Measurements from ENCODE around the gene TRAPPC10.
"Not testable (repeated sequence)": the region's sequence is repeated elsewhere in the genome, so short reads cannot be mapped to it uniquely, and the experiment has no call there.

The TRAPPC10 gene

DNA sequence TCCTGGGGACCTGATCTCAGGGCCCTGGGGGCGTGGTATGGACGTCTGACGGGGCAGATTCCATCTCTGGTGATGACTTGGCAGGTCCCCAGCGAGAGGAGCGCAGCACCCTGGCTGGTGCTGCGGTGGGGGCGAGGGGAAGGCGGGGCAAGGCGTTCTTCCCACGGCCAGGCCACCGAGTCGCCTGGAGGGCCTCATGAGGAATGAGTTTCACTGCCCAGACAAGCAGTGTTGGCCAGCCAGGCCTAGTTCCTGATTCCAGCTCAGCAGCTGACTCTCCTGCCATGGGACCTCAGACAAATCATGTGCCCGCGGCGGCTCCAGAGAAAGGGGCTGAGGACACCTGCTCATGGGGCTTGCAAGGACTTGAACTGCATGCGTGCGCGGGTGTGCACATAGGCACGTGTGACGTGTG is 142.7 kb downstream of the TRAPPC10 start:
- not testable (repeated sequence) for H3K9ac ChIP-seq (ENCODE audit: low read depth in 1 of 2, low read length in 2 of 2); H3K4me3 ChIP-seq (ENCODE audit: low read depth in 1 of 2, low read length in 2 of 2); H3K36me3 ChIP-seq (ENCODE audit: control insufficient read depth in 1 of 2, insufficient read depth in 2 of 2, low read length in 2 of 2); H3K27ac ChIP-seq (ENCODE audit: low read depth, low read length); H3K4me1 ChIP-seq (ENCODE audit: control insufficient read depth in 1 of 2, insufficient read depth in 2 of 2, low read length in 2 of 2); H3K27me3 ChIP-seq (ENCODE audit: control insufficient read depth in 1 of 2, insufficient read depth in 2 of 2, low read length in 2 of 2); H3K9me3 ChIP-seq (ENCODE audit: control insufficient read depth in 1 of 2, low read length in 2 of 2)

GRCh38 chr21:44155231-44155993 is 143.3 kb downstream of the TRAPPC10 start:
- not testable (repeated sequence) for H3K4me3 ChIP-seq (ENCODE audit: low read depth in 1 of 2, low read length in 2 of 2); H3K27me3 ChIP-seq (ENCODE audit: control insufficient read depth in 1 of 2, insufficient read depth in 2 of 2, low read length in 2 of 2); H3K27ac ChIP-seq (ENCODE audit: low read depth, low read length); H3K9me3 ChIP-seq (ENCODE audit: control insufficient read depth in 1 of 2, low read length in 2 of 2); H3K9ac ChIP-seq (ENCODE audit: low read depth in 1 of 2, low read length in 2 of 2); H3K36me3 ChIP-seq (ENCODE audit: control insufficient read depth in 1 of 2, insufficient read depth in 2 of 2, low read length in 2 of 2); H3K4me1 ChIP-seq (ENCODE audit: control insufficient read depth in 1 of 2, insufficient read depth in 2 of 2, low read length in 2 of 2)

GRCh38 chr21:44155994-44156380 is 143.9 kb downstream of the TRAPPC10 start:
- H3K4me3 ChIP-seq (ENCODE audit: low read depth in 1 of 2, low read length in 2 of 2); H3K27me3 ChIP-seq (ENCODE audit: control insufficient read depth in 1 of 2, insufficient read depth in 2 of 2, low read length in 2 of 2); H3K9ac ChIP-seq (ENCODE audit: low read depth in 1 of 2, low read length in 2 of 2); H3K9me3 ChIP-seq (ENCODE audit: control insufficient read depth in 1 of 2, low read length in 2 of 2); H3K27ac ChIP-seq (ENCODE audit: low read depth, low read length); H3K4me1 ChIP-seq (ENCODE audit: control insufficient read depth in 1 of 2, insufficient read depth in 2 of 2, low read length in 2 of 2); H3K36me3 ChIP-seq (ENCODE audit: control insufficient read depth in 1 of 2, insufficient read depth in 2 of 2, low read length in 2 of 2): not testable (repeated sequence)
